Prostate gland (tissue), 2 donors: ENCODE measurements around the gene TIGD2. TPM values are rescaled to one million over a fixed set of nuclear protein-coding genes. Genes with fewer than 3 reads are reported as not detected.

ENCODE experiments used
- DNase-seq: peaks from one replicate; pipeline ENCODE4 v3.0.0-alpha.2; 2019; ENCODE audit warnings: low spot score
- H3K27ac ChIP-seq, 2 donors: fragments of 200-600 bp; sonication (generic); 2 replicates each; pipeline ENCODE4 v1.5.1; 2017 to 2019
- H3K27me3 ChIP-seq: fragments of 200-600 bp; sonication (generic); replicated peaks from 2 replicates; pipeline ENCODE4 v1.5.1; 2019; ENCODE audit not compliant: insufficient read depth
- H3K36me3 ChIP-seq, 2 donors: fragments of 200-600 bp; sonication (generic); 1 replicate in 1 of 2; 2 replicates in 1 of 2; pipeline versions ENCODE4 v1.5.1 to v1.8.1; 2017 to 2019
- H3K4me1 ChIP-seq: fragments of 200-600 bp; sonication (generic); replicated peaks from 2 replicates; pipeline ENCODE4 v1.5.1; 2019
- H3K4me3 ChIP-seq, 2 donors: fragments of 200-600 bp; sonication (generic); 2 replicates each; pipeline ENCODE4 v1.5.1; 2017 to 2019
- H3K9me3 ChIP-seq: fragments of 200-600 bp; sonication (generic); 2 replicates; pipeline ENCODE4 v1.5.1; 2017
- CTCF ChIP-seq, 4 experiments: fragments of 200-600 bp in 2 of 4; fragments of 450-650 bp in 2 of 4; sonication (generic) in 2 of 4; IDR thresholded peaks; 1 replicate in 3 of 4; 2 replicates in 1 of 4; pipeline ENCODE4 v1.5.1; 2016 to 2019; ENCODE audit warnings: antibody characterized with exemption in 4 of 4, mild to moderate bottlenecking in 2 of 4, moderate library complexity in 2 of 4
- POLR2A ChIP-seq: fragments of 450-650 bp; IDR thresholded peaks from one replicate; pipeline ENCODE4 v1.6.1; 2016; ENCODE audit warnings: antibody characterized with exemption, mild to moderate bottlenecking
- POLR2AphosphoS5 ChIP-seq: sonication (generic); formaldehyde crosslinking; IDR thresholded peaks from one replicate; pipeline ENCODE4 v1.6.1; 2017; ENCODE audit warnings: antibody characterized with exemption
- WGBS: methylation state at CpG from one replicate; pipeline ENCODE4 v1.1.5; 2018; 5-methylcytosine and 5-hydroxymethylcytosine counted together
- intact Hi-C: fragments of 100-400 bp; cut with DNase I; formaldehyde crosslinking; loops from one replicate; pipeline ENCODE4 v1.14.2; 2022
- total RNA-seq, 2 donors: library from RNA; depleted of rRNA; stranded (reverse); fragments of >200 nt; gene quantifications; one replicate each; pipeline ENCODE4 v1.1.0, GENCODE V29; 2016

TIGD2 gene
- total RNA-seq, 2 donors from 2014 or later, result 8.6 to 8.7 TPM

- H3K27ac ChIP-seq, result no peak overlapping the region
- WGBS, result 78% methylated on average over 3 of the region's 3 CpGs
- no peak for TF ChIP-seq POLR2AphosphoS5
- TF ChIP-seq CTCF (IDR thresholded peaks at IDR 0.05), result no peak
- TF ChIP-seq POLR2A, result no peak
- DNase-seq, result no peak
- no peak overlapping the region for H3K4me3 ChIP-seq
- no peaks in the 10 kb centered on the region for H3K27me3 ChIP-seq
- H3K9me3 ChIP-seq, result no peaks in the 10 kb centered on the region
- H3K36me3 ChIP-seq, result no peaks in the 10 kb centered on the region
- no peaks in the 10 kb centered on the region for H3K4me1 ChIP-seq
- intact Hi-C loops, result no loop called here
Measured at GRCh38 chr4:89071311-89071710, 40.0 kb upstream of the TIGD2 start.

GRCh38 chr4:89072921-89073320 lies 38.4 kb upstream of the TIGD2 start:
- Histone ChIP-seq H3K36me3 (no peaks in the 10 kb centered on the region), H3K9me3 (no peaks in the 10 kb centered on the region), H3K4me3 (no peak overlapping the region), H3K27me3 (no peaks in the 10 kb centered on the region), H3K27ac (no peak overlapping the region), H3K4me1 (no peaks in the 10 kb centered on the region)
- intact Hi-C loops, result no loop called here
- 100% methylated on average over 1 of the region's 1 CpG for WGBS
- no peak for DNase-seq
- no peak for TF ChIP-seq CTCF (IDR thresholded peaks at IDR 0.05)
- no peak for TF ChIP-seq POLR2AphosphoS5
- TF ChIP-seq POLR2A, result no peak

- H3K36me3 ChIP-seq, result no peaks in the 10 kb centered on the region
- H3K27ac ChIP-seq, result no peak overlapping the region
- H3K27me3 ChIP-seq, result no peaks in the 10 kb centered on the region
- no peak for DNase-seq
- no peaks in the 10 kb centered on the region for H3K4me1 ChIP-seq
- intact Hi-C loops, result no loop called here
- H3K4me3 ChIP-seq, result no peak overlapping the region
- TF ChIP-seq POLR2A, result no peak
- no peak for TF ChIP-seq POLR2AphosphoS5
- no peak for TF ChIP-seq CTCF (IDR thresholded peaks at IDR 0.05)
- H3K9me3 ChIP-seq, result no peaks in the 10 kb centered on the region
Measured at GRCh38 chr4:89077761-89078160, 33.6 kb upstream of the TIGD2 start.

- no peaks in the 10 kb centered on the region for H3K36me3 ChIP-seq
- no peak for DNase-seq
- TF ChIP-seq POLR2A, result no peak
- no peak for TF ChIP-seq POLR2AphosphoS5
- no peak for TF ChIP-seq CTCF (IDR thresholded peaks at IDR 0.05)
- H3K27me3 ChIP-seq, result no peaks in the 10 kb centered on the region
- intact Hi-C loops, result no loop called here
- no peaks in the 10 kb centered on the region for H3K4me1 ChIP-seq
- no peak overlapping the region for H3K27ac ChIP-seq
- WGBS, result 87% methylated on average over 1 of the region's 1 CpG
- H3K4me3 ChIP-seq, result no peak overlapping the region
- no peaks in the 10 kb centered on the region for H3K9me3 ChIP-seq
Measured at GRCh38 chr4:89078300-89078699, 33.0 kb upstream of the TIGD2 start.

GRCh38 chr4:89099034-89099433 lies 12.3 kb upstream of the TIGD2 start:
- H3K4me3 ChIP-seq, result no peak overlapping the region
- H3K27me3 ChIP-seq, result no peaks in the 10 kb centered on the region
- no peaks in the 10 kb centered on the region for H3K9me3 ChIP-seq
- H3K27ac ChIP-seq, result no peak overlapping the region
- intact Hi-C loops, result no loop called here
- no peaks in the 10 kb centered on the region for H3K36me3 ChIP-seq
- TF ChIP-seq POLR2A, result no peak
- no peak for TF ChIP-seq POLR2AphosphoS5
- no peak for TF ChIP-seq CTCF (IDR thresholded peaks at IDR 0.05)
- DNase-seq, result no peak
- 85% methylated on average over 2 of the region's 2 CpGs for WGBS
- no peaks in the 10 kb centered on the region for H3K4me1 ChIP-seq
